Measurements from ENCODE around the gene REPIN1.

- TF ChIP-seq CTCF (IDR thresholded peaks at IDR 0.05 in 8 of 11, conservative IDR thresholded peaks at IDR 0.05 in 3 of 11) = no peak
- no peak for TF ChIP-seq POLR2AphosphoS5 (IDR thresholded peaks at IDR 0.05)
These were observed 35.0 kb downstream of the REPIN1 start for GRCh38 chr7:150403376-150404171.

Data from spleen (tissue), 7 donors.